HG03103 (cell line): ENCODE results near the gene FBXL7.

Source experiments
- ATAC-seq: cut with Tn5 transposase; IDR thresholded peaks from one replicate; pipeline ENCODE4 v1.9.1; 2021; ENCODE audit warnings: low read depth; ENCODE audit not compliant: unreplicated experiment

Gene FBXL7

DNA sequence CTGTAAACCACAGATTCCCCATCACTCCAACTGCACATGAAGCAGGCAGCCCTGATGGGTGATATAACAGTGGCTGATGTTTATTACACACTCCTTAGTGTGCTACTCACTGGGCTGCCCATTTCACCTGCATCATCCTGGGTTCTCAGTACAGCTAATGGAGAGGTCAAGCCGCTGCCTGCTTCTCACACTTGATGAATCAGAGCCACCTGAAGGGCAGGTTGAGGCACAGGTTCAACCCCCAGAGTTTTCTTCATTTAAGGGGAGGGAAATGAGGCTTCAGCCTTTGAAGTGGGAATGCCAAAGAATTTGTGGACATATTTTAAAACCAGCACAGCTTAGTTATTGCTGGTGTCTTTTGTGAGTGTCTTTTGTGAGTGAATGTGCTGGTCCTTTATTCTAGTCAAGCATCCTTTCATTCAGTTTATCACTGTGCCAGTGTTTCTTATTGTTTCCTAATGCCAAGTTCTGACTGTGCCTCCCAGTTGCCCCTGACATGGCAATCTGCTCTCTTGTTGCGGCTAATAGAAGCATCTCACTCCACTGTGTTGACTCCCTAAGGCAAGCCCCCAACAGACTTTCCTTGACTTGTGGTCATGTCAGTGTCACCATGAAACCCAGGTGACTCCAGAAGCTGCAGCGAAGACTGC is 109.2 kb downstream of the FBXL7 start:
- ATAC-seq, result no peak

DNA sequence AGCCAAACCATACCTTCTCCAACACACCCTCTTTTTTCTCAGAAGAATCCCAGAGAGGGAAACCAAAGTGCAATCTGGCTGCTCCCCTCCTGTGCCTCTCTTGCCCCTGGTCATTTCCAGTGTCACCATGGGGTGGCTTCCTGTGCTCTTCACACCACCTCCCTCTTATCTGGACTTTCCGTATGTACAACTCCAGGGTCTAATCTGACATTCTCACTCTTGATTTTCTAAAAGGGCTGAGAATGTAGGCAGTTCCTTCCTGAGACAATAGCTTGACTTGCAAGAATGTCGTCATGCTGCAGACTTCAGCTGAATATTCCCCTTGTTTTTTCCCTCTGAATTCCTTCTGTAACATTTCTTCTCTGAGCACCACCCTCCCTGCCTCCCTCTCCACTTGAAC is 110.2 kb downstream of the FBXL7 start:
- no peak for ATAC-seq

DNA sequence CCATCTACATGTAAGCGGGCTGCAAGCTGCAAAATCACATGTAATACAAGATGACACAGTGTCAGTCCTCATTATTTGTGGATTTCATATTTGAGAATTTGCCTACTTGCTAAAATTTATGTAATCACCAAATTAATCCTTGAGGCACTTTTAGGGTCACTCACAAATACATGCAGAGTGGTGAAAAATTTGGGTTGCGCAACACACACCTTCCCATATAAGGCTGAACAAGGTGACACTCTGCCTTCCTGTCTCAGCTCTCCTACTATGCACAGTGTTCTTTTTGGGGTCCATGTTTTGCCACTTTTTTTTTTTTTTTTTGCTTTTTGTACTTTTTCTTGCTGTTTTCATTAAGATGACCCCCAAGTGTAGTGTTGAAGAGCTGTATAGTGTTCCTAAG is 111.0 kb downstream of the FBXL7 start:
- ATAC-seq, result no peak

DNA sequence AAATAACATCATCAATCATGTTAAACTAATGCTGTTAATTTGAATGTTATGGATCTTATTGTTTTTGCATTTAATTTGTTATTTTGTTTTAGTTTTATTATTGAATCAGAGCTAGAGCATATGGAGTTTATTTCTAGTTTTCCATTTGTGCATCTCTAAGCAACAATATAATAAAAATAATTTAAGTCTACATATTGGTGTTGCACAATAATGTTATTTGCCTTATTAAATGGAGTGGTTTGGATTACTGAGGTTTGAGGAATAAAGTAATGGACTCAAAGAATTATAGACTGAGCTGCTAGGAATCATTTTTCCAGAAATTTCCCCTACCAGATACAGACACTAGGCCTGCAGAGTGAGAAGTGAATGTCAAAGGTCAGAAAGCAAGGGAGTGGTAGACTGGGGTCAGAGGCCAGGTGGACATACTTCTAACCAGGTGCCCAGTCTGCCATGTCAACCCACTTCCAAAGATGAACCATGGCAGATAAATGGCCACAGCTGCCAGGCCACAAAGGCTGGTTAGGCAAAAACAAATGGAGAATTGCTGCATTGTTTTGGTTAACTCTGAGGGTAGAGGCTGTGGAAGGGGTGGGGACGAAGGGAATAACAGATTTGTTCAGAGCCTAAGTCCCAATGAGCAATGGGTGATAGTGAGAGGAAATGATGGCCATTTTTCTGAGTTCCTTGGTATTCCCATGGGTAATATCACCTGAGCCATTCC is 113.1 kb downstream of the FBXL7 start:
- no peak for ATAC-seq

DNA sequence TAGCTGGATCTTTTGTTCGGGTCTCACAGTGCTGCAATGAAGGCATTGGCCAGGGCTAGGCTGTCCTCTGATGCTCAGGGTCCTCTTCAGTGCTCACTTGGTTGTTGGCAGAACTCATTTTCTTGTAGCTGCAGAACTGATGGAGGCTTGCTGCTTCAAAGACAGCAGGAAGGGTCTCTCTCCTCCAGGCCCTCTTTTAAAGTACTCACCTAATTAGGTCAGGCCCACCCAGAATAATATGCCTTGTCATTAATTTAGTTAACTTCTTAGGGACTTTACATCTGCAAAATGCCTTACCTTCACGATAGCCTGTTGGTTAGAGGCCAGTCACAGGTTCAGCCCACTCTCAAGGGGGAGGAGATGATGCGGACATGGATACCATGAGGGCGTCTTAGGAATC is 114.7 kb downstream of the FBXL7 start:
- no peak for ATAC-seq

- no peak for ATAC-seq
Observed at GRCh38 chr5:15615859-15616258, 115.9 kb downstream of the FBXL7 start.

GRCh38 chr5:15618938-15619337 is 119.0 kb downstream of the FBXL7 start:
- ATAC-seq, result no peak

DNA sequence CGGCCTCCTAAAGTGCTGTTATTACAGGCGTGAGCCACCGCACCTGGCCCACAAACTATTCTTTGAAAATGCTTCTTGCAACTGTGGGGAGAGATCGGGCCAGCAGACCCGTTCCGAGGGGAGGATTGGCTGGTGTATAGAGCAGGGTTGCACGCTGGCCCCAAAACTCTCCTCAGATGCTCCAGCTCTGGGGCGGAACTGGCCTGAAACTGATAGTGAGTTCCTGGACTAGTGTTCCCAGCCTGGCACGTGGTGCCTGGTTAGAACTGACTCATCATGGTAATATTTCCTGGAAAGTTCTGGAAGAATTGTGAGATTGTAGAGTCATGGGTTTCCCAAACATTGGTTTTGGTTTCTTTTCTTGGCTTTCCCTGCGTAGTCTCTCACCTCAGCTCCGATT is 120.5 kb downstream of the FBXL7 start:
- no peak for ATAC-seq

DNA sequence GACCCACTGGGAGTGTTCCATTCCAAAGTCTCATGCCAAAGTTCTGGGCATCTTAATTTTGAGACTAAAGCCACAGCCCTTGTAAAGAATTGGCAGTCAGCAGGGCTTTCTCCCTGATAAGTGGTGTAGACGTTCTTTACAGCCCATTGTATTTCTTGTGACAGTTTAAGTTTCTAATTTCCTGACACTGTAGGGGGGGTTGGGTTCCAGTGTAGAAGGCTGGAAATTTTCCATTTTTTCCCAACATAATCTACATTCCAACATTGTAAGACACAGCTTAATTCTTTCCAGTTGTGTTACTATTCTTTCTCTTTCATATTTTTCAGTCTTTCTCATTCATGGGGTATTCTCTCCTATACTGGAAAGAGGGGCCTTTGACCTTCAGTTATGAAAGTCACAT is 121.1 kb downstream of the FBXL7 start:
- ATAC-seq, result no peak

GRCh38 chr5:15623794-15624193 is 123.8 kb downstream of the FBXL7 start:
- no peak for ATAC-seq

DNA sequence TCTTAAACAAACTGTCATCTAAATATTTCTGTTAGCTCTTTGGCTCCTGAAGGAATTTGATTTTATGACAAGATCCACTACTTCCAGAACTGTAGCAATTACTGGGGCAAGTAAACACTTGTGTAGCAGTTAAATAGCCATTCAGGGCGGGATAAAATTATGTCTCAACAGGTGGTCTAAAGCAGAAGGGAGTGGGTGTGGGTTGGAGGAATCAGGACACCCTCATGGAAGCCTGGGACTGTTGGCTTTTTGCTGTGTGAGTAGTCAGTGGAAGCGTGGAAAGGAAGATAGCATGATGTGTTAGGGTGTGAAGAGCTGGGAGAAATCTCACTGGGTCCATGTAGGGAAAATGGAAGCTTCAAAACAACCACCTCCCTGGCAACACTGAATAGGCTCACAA is 127.1 kb downstream of the FBXL7 start:
- ATAC-seq, result no peak

DNA sequence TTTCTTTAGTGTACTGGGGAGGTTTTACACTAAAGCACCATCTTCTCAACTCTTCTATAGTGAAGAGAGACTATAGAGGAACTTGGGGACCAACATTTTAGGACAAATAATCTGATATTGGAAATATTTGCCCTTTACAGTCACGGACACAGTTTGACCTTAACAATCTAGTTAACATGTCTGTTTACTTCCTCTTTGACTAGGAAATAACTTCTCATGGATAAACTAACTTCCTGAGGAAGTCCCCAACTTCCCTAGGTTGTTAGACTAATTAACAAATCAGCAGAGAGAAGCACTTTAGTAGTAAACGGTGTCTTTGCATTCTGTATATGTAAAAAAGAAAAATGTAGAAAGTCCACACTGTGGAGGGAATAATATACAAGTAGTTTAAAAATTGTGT is 127.7 kb downstream of the FBXL7 start:
- no peak for ATAC-seq

- ATAC-seq, result no peak
Observed at GRCh38 chr5:15630441-15630840, 130.5 kb downstream of the FBXL7 start.

DNA sequence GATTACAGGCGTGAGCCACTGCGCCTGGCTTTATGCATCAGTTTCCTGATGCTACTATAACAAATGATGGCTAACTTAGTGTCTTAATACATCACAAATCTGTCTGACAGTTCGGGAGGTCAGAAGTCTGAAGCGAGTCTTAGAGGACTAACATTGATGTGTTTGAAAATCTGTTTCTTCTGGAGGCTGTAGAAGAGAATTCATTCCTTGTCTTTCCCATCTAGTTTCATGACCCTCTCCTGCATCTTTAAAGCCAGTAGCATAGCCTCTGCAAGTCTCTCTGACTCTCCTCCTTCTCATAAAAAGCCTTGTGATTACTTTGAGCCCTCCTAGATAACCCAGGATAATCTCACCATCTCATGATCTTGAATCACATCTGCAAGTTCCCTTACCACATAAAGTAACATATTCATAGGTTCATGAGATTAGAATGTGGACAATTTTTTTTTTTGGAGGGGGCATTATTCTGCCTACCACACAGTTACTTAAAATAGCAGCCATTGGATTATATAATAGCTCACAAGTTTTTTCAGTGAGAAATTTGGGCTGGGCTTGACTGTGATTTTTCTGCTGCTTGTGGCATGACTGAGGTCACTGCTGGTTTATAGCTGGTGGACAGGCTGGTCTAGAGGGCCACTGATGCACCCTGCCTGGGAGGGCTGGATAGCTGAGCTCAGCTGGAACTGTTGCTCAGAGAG is 134.8 kb downstream of the FBXL7 start:
- no peak for ATAC-seq

GRCh38 chr5:15635289-15635616 is 135.3 kb downstream of the FBXL7 start:
- no peak for ATAC-seq

- no peak for ATAC-seq
Observed at GRCh38 chr5:15637345-15637744, 137.4 kb downstream of the FBXL7 start.

DNA sequence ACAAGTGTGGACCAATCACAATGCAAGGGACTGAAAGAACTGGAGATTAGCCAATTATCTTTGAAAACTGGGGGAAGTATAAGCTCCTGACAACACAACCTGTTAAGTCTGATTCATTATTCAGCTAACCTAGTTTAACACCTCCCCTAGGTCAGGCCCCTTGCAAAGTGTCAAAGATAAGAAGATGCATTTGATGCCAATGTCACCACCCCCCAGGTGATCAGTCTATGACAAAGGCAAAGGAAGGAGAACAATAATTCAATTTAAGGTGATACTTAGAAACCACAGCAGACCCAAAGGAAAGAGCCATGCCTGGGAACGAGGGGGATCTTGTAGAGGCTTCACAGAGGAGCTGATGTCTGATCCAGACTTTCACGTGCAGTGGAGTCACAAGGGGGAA is 137.9 kb downstream of the FBXL7 start:
- no peak for ATAC-seq

DNA sequence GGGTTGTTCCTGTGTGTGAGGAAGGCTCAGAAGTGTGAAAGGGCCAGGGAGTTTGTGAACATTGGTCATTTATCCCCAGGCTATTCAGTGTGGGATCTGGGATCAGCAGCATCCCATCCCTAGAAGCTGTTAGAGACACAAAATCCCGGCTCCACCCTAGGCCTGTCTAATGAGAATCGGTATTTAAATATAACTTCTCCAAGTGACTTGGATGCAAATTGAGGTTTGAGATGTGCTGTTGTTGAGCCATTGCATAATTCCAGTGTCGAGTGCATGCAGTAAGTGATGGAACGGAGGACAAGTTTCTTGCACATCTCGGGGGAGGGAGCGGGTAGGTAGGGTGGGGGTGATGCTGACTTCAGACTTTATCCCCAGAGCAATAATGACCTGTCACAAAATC is 138.3 kb downstream of the FBXL7 start:
- ATAC-seq, result no peak

DNA sequence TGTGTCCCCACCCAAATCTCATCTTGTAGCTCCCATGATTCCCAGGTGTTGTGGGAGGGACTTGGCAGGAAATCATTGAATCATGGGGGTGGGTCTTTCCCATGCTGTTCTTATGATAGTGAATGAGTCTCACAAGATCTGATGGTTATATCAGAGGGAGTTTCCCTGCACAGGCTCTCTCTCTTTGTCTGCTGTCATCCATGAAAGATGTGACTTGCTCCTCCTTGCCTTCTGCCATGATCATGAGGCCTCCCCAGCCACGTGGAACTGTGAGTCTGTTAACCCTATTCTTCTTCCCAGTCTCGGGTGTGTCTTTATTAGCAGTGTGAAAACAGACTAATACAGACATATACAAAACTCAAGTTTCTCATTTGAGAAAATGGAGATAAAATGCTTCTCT is 139.3 kb downstream of the FBXL7 start:
- no peak for ATAC-seq

- ATAC-seq, result no peak
Observed at GRCh38 chr5:15640116-15640515, 140.1 kb downstream of the FBXL7 start.

- no peak for ATAC-seq
Observed at GRCh38 chr5:15643731-15644130, 143.8 kb downstream of the FBXL7 start.
